Astrocyte (in vitro differentiated cells and primary cell): Measurements from ENCODE around the gene MRPL33.

ENCODE experiments used
- CTCF ChIP-seq: IDR thresholded peaks from 2 replicates; pipeline ENCODE4 v1.5.1; 2011; ENCODE audit warnings: low read depth, mild to moderate bottlenecking, inconsistent platforms, low read length, moderate library complexity; ENCODE audit not compliant: insufficient read depth
- EZH2 ChIP-seq: IDR thresholded peaks from 2 replicates; pipeline ENCODE4 v1.6.1; 2012; ENCODE audit warnings: mild to moderate bottlenecking, low read length, inconsistent platforms; ENCODE audit not compliant: insufficient read depth

GRCh38 chr2:27773959-27774358, 2.4 kb downstream of the MRPL33 start:
- no peak for TF ChIP-seq CTCF
- TF ChIP-seq EZH2 = no peak
